ENCODE results near the gene IQUB. TPM values are rescaled to one million over a fixed set of nuclear protein-coding genes. Genes with fewer than 3 reads are reported as not detected.

The IQUB gene
- total and polyA plus RNA-seq, 2 experiments from 2014 or later: 0.20 to 3.5 TPM

GRCh38 chr7:123463890-123464289 lies 70.5 kb downstream of the IQUB start:
- Histone ChIP-seq H3K9me3 (ENCODE audit: low read depth) (no peaks in the 10 kb centered on the region), H3K36me3 (no peaks in the 10 kb centered on the region), H3K4me3 (no peak overlapping the region), H3K4me1 (ENCODE audit: low read depth) (no peaks in the 10 kb centered on the region), H3K27ac (no peak overlapping the region), H3K27me3 (no peaks in the 10 kb centered on the region)
- TF ChIP-seq CTCF (IDR thresholded peaks at IDR 0.05; ENCODE audit: low read depth, low read length): no peak
- DNase-seq (ENCODE audit: low read depth in 1 of 2, low spot score in 1 of 2): no peak

- peak in 1 of 2 donors; percentile 93 for DNase-seq (ENCODE audit: low read depth in 1 of 2, low spot score in 1 of 2)
- no peak overlapping the region for H3K4me3 ChIP-seq
- H3K4me1 ChIP-seq (ENCODE audit: low read depth): no peaks in the 10 kb centered on the region
- H3K9me3 ChIP-seq (ENCODE audit: low read depth): no peaks in the 10 kb centered on the region
- no peaks in the 10 kb centered on the region for H3K36me3 ChIP-seq
- TF ChIP-seq CTCF (IDR thresholded peaks at IDR 0.05; ENCODE audit: low read depth, low read length): no peak
- H3K27me3 ChIP-seq: no peaks in the 10 kb centered on the region
- no peak overlapping the region for H3K27ac ChIP-seq
These were observed 73.8 kb downstream of the IQUB start for GRCh38 chr7:123460616-123461015.

- no peak for DNase-seq (ENCODE audit: low read depth in 1 of 2, low spot score in 1 of 2)
- Histone ChIP-seq H3K4me3 (no peak overlapping the region), H3K4me1 (ENCODE audit: low read depth) (no peaks in the 10 kb centered on the region), H3K9me3 (ENCODE audit: low read depth) (no peaks in the 10 kb centered on the region), H3K27me3 (no peaks in the 10 kb centered on the region), H3K36me3 (no peaks in the 10 kb centered on the region), H3K27ac (no peak overlapping the region)
- no peak for TF ChIP-seq CTCF (IDR thresholded peaks at IDR 0.05; ENCODE audit: low read depth, low read length)
These were observed 78.4 kb downstream of the IQUB start for GRCh38 chr7:123455965-123456470.

GRCh38 chr7:123440101-123440548 lies 94.3 kb downstream of the IQUB start:
- no peak for DNase-seq (ENCODE audit: low read depth in 1 of 2, low spot score in 1 of 2)
- Histone ChIP-seq H3K27me3 (no peaks in the 10 kb centered on the region), H3K4me1 (ENCODE audit: low read depth) (no peaks in the 10 kb centered on the region), H3K9me3 (ENCODE audit: low read depth) (no peaks in the 10 kb centered on the region), H3K36me3 (no peaks in the 10 kb centered on the region), H3K27ac (no peak overlapping the region), H3K4me3 (no peak overlapping the region)
- TF ChIP-seq CTCF (IDR thresholded peaks at IDR 0.05; ENCODE audit: low read depth, low read length): no peak

- Histone ChIP-seq H3K36me3 (no peaks in the 10 kb centered on the region), H3K9me3 (ENCODE audit: low read depth) (no peaks in the 10 kb centered on the region), H3K4me3 (no peak overlapping the region), H3K27ac (no peak overlapping the region), H3K27me3 (no peaks in the 10 kb centered on the region), H3K4me1 (ENCODE audit: low read depth) (no peaks in the 10 kb centered on the region)
- no peak for TF ChIP-seq CTCF (IDR thresholded peaks at IDR 0.05; ENCODE audit: low read depth, low read length)
- DNase-seq (ENCODE audit: low read depth in 1 of 2, low spot score in 1 of 2): no peak
These were observed 95.2 kb downstream of the IQUB start for GRCh38 chr7:123439191-123439590.
